Liver (tissue), 9 donors: ENCODE results near the gene AP1S3. TPM values are rescaled to one million over a fixed set of nuclear protein-coding genes. Genes with fewer than 3 reads are reported as not detected.

Experiments
- DNase-seq: peaks from one replicate; pipeline ENCODE4 v3.0.0-alpha.2; 2017; ENCODE audit warnings: low spot score
- H3K27ac ChIP-seq, 2 donors: one replicate each; pipeline ENCODE4 v1.7.0; 2013; ENCODE audit warnings: inconsistent platforms in 2 of 2, low read length in 2 of 2, control low read depth in 1 of 2, low read depth in 1 of 2, mild to moderate bottlenecking in 1 of 2
- H3K27me3 ChIP-seq, 4 donors: one replicate each; pipeline versions ENCODE4 v1.6.1 to v1.7.0; 2013; ENCODE audit warnings: low read length in 3 of 4, inconsistent platforms in 1 of 4, mild to moderate bottlenecking in 1 of 4, moderate library complexity in 1 of 4; ENCODE audit not compliant: control insufficient read depth in 4 of 4, insufficient read depth in 4 of 4
- H3K36me3 ChIP-seq, 4 donors: one replicate each; pipeline versions ENCODE4 v1.6.1 to v1.7.0; 2013; ENCODE audit warnings: low read length in 3 of 4, mild to moderate bottlenecking in 3 of 4, low read depth in 1 of 4, moderate library complexity in 1 of 4; ENCODE audit not compliant: control insufficient read depth in 4 of 4, insufficient read depth in 3 of 4
- H3K4me1 ChIP-seq, 4 donors: one replicate each; pipeline versions ENCODE4 v1.6.1 to v1.7.0; 2013; ENCODE audit warnings: low read length in 3 of 4, mild to moderate bottlenecking in 3 of 4, moderate library complexity in 1 of 4; ENCODE audit not compliant: control insufficient read depth in 4 of 4, insufficient read depth in 4 of 4
- H3K4me3 ChIP-seq, 3 donors: one replicate each; pipeline versions ENCODE4 v1.6.1 to v1.7.0; 2013; ENCODE audit warnings: low read length in 3 of 3, control low read depth in 1 of 3, low read depth in 1 of 3, mild to moderate bottlenecking in 1 of 3
- H3K9ac ChIP-seq, 2 donors: one replicate each; pipeline ENCODE4 v1.7.0; 2013; ENCODE audit warnings: low read length in 2 of 2, mild to moderate bottlenecking in 2 of 2, moderate library complexity in 2 of 2, control low read depth in 1 of 2, low read depth in 1 of 2
- H3K9me3 ChIP-seq, 4 donors: one replicate each; pipeline versions ENCODE4 v1.6.1 to v1.7.0; 2013; ENCODE audit warnings: low read length in 3 of 4; ENCODE audit not compliant: control insufficient read depth in 4 of 4
- ATF3 ChIP-seq: IDR thresholded peaks from 2 replicates; pipeline ENCODE4 v1.6.1; 2016; ENCODE audit warnings: antibody characterized with exemption
- CTCF ChIP-seq: fragments of 150-350 bp; IDR thresholded peaks from 2 replicates; pipeline ENCODE4 v1.5.1; 2017; ENCODE audit warnings: improper control_type of control experiment, low read depth, low read length; ENCODE audit not compliant: missing input control
- EGR1 ChIP-seq, 2 donors: IDR thresholded peaks; 2 replicates each; pipeline ENCODE4 v1.6.1; 2016 to 2018; ENCODE audit warnings: antibody characterized with exemption in 2 of 2, low read depth in 2 of 2
- FOXA1 ChIP-seq: IDR thresholded peaks from 2 replicates; pipeline ENCODE4 v1.6.1; 2016; ENCODE audit warnings: antibody characterized with exemption
- FOXA2 ChIP-seq: IDR thresholded peaks from 2 replicates; pipeline ENCODE4 v1.6.1; 2016; ENCODE audit warnings: antibody characterized with exemption
- GABPA ChIP-seq, 2 donors: IDR thresholded peaks in 1 of 2; conservative IDR thresholded peaks in 1 of 2; 2 replicates each; pipeline ENCODE4 v1.6.1; 2016; ENCODE audit warnings: antibody characterized with exemption in 2 of 2, mild to moderate bottlenecking in 1 of 2, moderate library complexity in 1 of 2
- HNF4G ChIP-seq: IDR thresholded peaks from 2 replicates; pipeline ENCODE4 v1.6.1; 2016; ENCODE audit warnings: antibody characterized with exemption
- JUND ChIP-seq, 2 donors: IDR thresholded peaks; 2 replicates each; pipeline ENCODE4 v1.6.1; 2016; ENCODE audit warnings: antibody characterized with exemption in 2 of 2
- MAX ChIP-seq: IDR thresholded peaks from 2 replicates; pipeline ENCODE4 v1.6.1; 2016; ENCODE audit warnings: antibody characterized with exemption
- NR2F2 ChIP-seq: IDR thresholded peaks from 2 replicates; pipeline ENCODE4 v1.6.1; 2016; ENCODE audit warnings: antibody characterized with exemption
- RAD21 ChIP-seq, 2 donors: IDR thresholded peaks; 2 replicates each; pipeline ENCODE4 v1.6.1; 2016; ENCODE audit warnings: antibody characterized with exemption in 2 of 2, mild to moderate bottlenecking in 2 of 2
- REST ChIP-seq: IDR thresholded peaks from 2 replicates; pipeline ENCODE4 v1.6.1; 2016; ENCODE audit warnings: antibody characterized with exemption, mild to moderate bottlenecking
- RXRA ChIP-seq, 2 donors: IDR thresholded peaks; 2 replicates each; pipeline ENCODE4 v1.6.1; 2017 to 2018; ENCODE audit warnings: antibody characterized with exemption in 2 of 2, mild to moderate bottlenecking in 1 of 2
- SP1 ChIP-seq: IDR thresholded peaks from 2 replicates; pipeline ENCODE4 v1.6.1; 2018; ENCODE audit warnings: antibody characterized with exemption, mild to moderate bottlenecking
- TAF1 ChIP-seq: conservative IDR thresholded peaks from 2 replicates; pipeline ENCODE4 v1.6.1; 2016; ENCODE audit warnings: antibody characterized with exemption, mild to moderate bottlenecking
- YY1 ChIP-seq: IDR thresholded peaks from 2 replicates; pipeline ENCODE4 v1.6.1; 2016; ENCODE audit warnings: antibody characterized with exemption, mild to moderate bottlenecking
- ZBTB33 ChIP-seq: IDR thresholded peaks from 2 replicates; pipeline ENCODE4 v1.6.1; 2016; ENCODE audit warnings: antibody characterized with exemption
- WGBS: extraction: QIAGEN DNeasy Blood & Tissue Kit; methylation state at CpG from one replicate; pipeline ENCODE4 v1.1.7; 2013; 5-methylcytosine and 5-hydroxymethylcytosine counted together
- polyA plus RNA-seq, 2 donors: library from polyadenylated mRNA; stranded (reverse) in 1 of 2; unstranded in 1 of 2; fragments of 200-250 nt in 1 of 2; fragments of >200 nt in 1 of 2; fragmentation: Nextera tagmentation in 1 of 2; extraction: Ambion mirVana in 1 of 2; gene quantifications; one replicate each; pipeline versions ENCODE4 v1.2.1 to v1.2.3, GENCODE V29; 2013 to 2015
- total RNA-seq, 2 donors: library from RNA; depleted of rRNA; stranded (reverse); fragments of >200 nt; gene quantifications; one replicate each; pipeline ENCODE4 v1.2.3, GENCODE V29; 2014
- donor health status: healthy.
- donor health status: healthy.
- donor health status: healthy.
- donor health status: healthy.
- donor health status: healthy.

Gene AP1S3
- total and polyA plus RNA-seq, 4 donors = 1.1 to 3.8 (median 2.4) TPM

GRCh38 chr2:223735035-223735640 lies 102.2 kb downstream of the AP1S3 start:
- no peaks in the 10 kb centered on the region for H3K36me3 ChIP-seq
- H3K27ac ChIP-seq = no peak overlapping the region
- no peak overlapping the region for H3K4me3 ChIP-seq
- no peaks in the 10 kb centered on the region for H3K9me3 ChIP-seq
- no peak for TF ChIP-seq FOXA1
- no peak for TF ChIP-seq CTCF
- no peak for TF ChIP-seq GABPA (IDR thresholded peaks at IDR 0.05 in 1 of 2, conservative IDR thresholded peaks at IDR 0.05 in 1 of 2)
- no peak for TF ChIP-seq RAD21 (IDR thresholded peaks at IDR 0.05)
- no peak for TF ChIP-seq RXRA (IDR thresholded peaks at IDR 0.05)
- no peak for TF ChIP-seq SP1
- no peak for TF ChIP-seq FOXA2
- no peak for TF ChIP-seq REST
- TF ChIP-seq YY1 = no peak
- no peak for TF ChIP-seq TAF1
- TF ChIP-seq MAX = no peak
- no peak for TF ChIP-seq ATF3
- no peak for TF ChIP-seq ZBTB33
- TF ChIP-seq NR2F2 = no peak
- TF ChIP-seq HNF4G = no peak
- H3K9ac ChIP-seq = no peak overlapping the region
- H3K4me1 ChIP-seq = no peaks in the 10 kb centered on the region
- H3K27me3 ChIP-seq = no peaks in the 10 kb centered on the region
- DNase-seq = no peak
- WGBS = 53% methylated on average over 5 of the region's 5 CpGs

- Histone ChIP-seq H3K36me3 (no peaks in the 10 kb centered on the region), H3K27me3 (no peaks in the 10 kb centered on the region), H3K4me3 (no peak overlapping the region), H3K4me1 (no peaks in the 10 kb centered on the region), H3K27ac (no peak overlapping the region), H3K9me3 (no peaks in the 10 kb centered on the region), H3K9ac (no peak overlapping the region)
- no peak for TF ChIP-seq REST
- TF ChIP-seq TAF1 = no peak
- TF ChIP-seq JUND (IDR thresholded peaks at IDR 0.05) = no peak
- no peak for TF ChIP-seq EGR1 (IDR thresholded peaks at IDR 0.05; ENCODE audit: low read depth in 2 of 2)
- no peak for TF ChIP-seq YY1
- TF ChIP-seq ZBTB33 = no peak
- TF ChIP-seq GABPA (IDR thresholded peaks at IDR 0.05 in 1 of 2, conservative IDR thresholded peaks at IDR 0.05 in 1 of 2) = no peak
- no peak for TF ChIP-seq FOXA1
- no peak for DNase-seq
- over 99% methylated on average over 2 of the region's 2 CpGs for WGBS
These were observed 103.0 kb downstream of the AP1S3 start for GRCh38 chr2:223734346-223734745.
